Gastrocnemius medialis (tissue), 4 donors: ENCODE measurements around the gene SDF2.

ENCODE experiments used
- CTCF ChIP-seq, 5 experiments: fragments of 450-650 bp in 3 of 5; fragments of 200-600 bp in 2 of 5; sonication (generic) in 2 of 5; IDR thresholded peaks in 4 of 5; conservative IDR thresholded peaks in 1 of 5; 1 replicate in 4 of 5; 2 replicates in 1 of 5; pipeline ENCODE4 v1.5.1; 2016 to 2019; ENCODE audit warnings: antibody characterized with exemption in 5 of 5, mild to moderate bottlenecking in 3 of 5, moderate library complexity in 3 of 5
- POLR2A ChIP-seq, 2 donors: fragments of 450-650 bp; IDR thresholded peaks; one replicate each; pipeline ENCODE4 v1.6.1; 2017; ENCODE audit warnings: antibody characterized with exemption in 2 of 2, mild to moderate bottlenecking in 2 of 2, moderate library complexity in 2 of 2

DNA sequence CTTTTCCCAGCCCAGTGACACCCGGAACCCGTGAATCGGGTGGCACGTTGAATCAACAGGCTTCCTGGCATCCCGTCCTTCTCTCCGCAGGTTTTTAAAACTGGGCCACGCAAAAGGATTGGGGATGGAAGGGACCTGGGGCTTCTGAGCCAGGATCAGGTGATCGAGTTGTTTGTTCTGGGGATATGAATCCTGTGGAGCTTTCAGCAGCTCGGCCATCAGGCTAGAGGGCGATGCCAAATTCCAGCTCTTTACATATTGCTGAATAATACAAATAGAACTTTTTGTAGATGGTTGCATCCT, 772 bp upstream of the SDF2 start:
- TF ChIP-seq CTCF (IDR thresholded peaks at IDR 0.05 in 4 of 5, conservative IDR thresholded peaks at IDR 0.05 in 1 of 5) (no peak), POLR2A (IDR thresholded peaks at IDR 0.05) (no peak)
